Tongue (tissue), 2 donors: ENCODE measurements around the gene BAIAP2L2. TPM values are rescaled to one million over a fixed set of nuclear protein-coding genes. Genes with fewer than 3 reads are reported as not detected.

ENCODE experiments used
- DNase-seq: peaks from one replicate; pipeline ENCODE4 v3.0.0-alpha.2; 2015
- total RNA-seq: library from RNA; depleted of rRNA; stranded (reverse); fragments of >200 nt; gene quantifications from one replicate; pipeline ENCODE4 v1.2.3, GENCODE V29; 2014

The BAIAP2L2 gene
- total RNA-seq, 1 donor from 2014 or later = not detected

- no peak for DNase-seq
Measured at GRCh38 chr22:38068641-38069371, 41.7 kb downstream of the BAIAP2L2 start.

DNA sequence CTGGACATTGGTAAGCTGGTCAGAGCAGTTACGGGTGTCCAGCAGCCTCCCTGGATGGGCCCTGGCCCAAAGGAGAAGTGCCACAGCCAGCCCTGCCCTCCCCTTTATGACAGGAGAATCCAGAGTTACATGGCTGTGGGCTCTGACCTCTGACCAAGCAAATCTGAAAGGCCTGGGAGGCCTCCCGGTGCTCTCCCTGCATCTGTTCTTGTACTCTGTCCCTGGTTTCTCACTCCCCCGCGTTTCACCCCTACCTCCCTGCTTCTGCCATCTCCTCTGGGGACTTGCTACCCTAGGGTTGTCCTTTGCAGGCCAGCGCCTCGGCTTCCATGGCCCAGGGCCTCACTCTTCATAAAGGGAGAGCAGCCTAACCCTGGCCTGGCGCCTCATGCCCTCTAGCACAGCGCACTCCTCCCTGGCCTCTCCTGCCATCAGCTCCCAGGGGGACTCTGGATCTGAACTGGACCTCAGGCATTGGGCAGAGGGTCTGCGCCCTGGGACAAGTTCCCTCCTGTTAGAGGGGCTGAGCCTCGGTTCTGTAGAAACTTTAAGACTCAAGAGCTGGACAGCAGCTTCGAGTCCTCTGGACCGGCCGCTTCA, 42.6 kb downstream of the BAIAP2L2 start:
- no peak for DNase-seq

DNA sequence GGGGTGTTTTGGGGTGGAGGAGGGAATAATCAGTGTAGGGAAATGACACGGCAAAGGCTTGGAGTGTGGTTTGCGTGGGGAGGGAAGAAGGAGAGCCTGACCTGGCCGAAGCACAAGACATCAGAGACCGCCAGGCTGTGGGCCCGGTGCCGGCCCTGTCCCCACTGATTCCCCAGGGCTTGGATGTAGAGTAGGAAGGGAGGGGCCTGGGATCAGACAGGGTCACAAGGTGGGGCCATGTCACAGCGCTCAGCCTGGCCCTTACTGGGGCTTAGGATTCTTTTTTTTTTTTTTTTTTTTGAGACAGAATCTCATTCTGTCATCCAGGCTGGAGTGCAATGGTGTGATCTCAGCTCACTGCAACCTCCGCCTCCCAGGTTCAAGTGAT, 43.5 kb downstream of the BAIAP2L2 start:
- DNase-seq = no peak

- no peak for DNase-seq
Measured at GRCh38 chr22:38066381-38067027, 44.0 kb downstream of the BAIAP2L2 start.

DNA sequence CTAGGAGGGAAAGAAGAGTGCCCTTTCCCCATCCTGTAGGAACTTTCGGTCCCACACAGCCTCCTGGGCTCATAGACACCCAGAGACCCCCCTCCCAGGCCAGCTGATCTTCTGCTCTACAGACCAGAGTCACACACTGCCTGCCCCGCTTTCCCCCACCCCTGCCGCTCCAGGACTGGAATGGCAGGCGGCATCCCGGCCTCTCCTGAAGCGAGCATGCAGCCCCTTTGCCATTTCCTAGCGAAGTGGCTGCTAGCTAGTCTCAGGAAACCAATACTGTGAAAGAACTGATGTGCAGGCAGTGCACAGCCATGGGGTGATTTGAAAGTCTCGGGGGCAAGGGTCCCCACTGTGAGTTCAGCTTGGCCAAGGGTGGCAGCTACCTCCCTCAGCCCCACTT, 44.9 kb downstream of the BAIAP2L2 start:
- no peak for DNase-seq

DNA sequence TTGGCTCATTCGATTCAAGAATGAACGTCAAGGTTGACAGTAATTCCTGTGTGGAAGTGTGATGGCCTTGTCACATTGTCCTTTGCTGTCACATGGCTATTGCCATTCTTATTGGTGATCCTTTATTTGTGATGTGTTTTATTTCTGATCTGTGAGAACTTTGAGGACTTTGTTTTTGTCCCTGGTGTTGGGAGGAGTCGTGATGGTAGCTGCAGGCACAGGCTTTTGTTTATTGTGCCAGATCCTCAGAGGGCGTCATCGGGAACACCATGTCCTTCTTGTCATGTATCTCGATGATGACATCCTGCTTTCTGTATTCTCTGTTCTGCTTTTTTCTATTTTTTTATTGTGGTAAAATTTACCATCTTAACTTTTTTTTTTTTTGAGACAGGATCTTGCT, 47.7 kb downstream of the BAIAP2L2 start:
- DNase-seq = no peak

GRCh38 chr22:38056969-38057891, 53.3 kb downstream of the BAIAP2L2 start, which contains the start of gene PICK1:
Gene PICK1, plus strand, starts transcription at chr22:38057404. Its CDS starts 406 bp downstream, at chr22:38057810.
- peak; percentile 96 for DNase-seq

DNA sequence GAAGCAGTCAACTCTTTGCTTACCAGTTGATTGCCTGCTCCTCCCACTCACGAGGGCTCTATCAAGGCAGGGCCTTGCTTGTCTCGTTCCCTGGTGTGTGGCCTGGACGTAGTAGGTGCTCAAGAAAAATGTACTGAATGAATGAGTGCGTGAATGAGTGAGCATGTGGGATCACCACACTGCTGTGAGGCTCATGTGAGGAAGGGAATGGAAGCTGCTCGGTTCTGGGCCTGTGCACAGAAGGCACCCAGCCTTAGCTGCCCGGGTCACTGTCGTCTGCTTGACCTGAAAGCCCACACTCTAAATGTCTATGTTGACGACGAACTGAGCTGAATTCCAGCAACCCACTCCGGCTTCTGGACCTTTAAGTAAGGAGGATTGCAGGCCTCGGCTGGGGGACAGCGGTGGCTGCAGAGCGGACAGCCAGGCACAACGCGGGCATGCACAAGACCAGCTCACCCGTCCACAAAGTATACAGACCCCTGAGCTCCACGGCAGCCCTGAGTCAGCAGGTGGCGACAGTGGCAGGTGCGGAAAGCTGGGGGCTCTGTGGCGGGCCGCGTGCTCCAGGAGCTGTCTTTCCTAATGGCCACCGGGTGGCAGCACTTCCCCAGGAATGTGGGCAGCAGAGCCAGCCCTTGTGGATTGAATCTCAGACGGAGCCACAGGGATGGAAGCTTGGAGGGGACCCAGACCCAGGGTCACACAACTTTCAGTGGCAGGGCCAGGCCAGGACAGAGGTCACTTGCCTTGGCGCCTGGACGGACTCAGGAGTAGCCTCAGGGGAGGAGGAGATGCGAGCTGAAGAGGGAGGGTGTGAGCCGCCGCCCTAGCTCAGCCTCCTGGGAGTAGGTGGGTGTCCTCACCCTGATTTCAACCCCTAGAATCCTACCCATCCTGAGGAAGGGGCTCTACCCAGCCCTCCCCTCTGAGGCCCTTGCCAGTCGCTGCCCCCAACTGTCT, 58.3 kb downstream of the BAIAP2L2 start:
- peak; percentile 94 for DNase-seq

GRCh38 chr22:38051261-38051660, 59.2 kb downstream of the BAIAP2L2 start:
- no peak for DNase-seq

GRCh38 chr22:38050720-38051119, 59.8 kb downstream of the BAIAP2L2 start:
- no peak for DNase-seq

- no peak for DNase-seq
Measured at GRCh38 chr22:38049812-38050619, 60.5 kb downstream of the BAIAP2L2 start.

GRCh38 chr22:38046070-38046748, 64.3 kb downstream of the BAIAP2L2 start:
- DNase-seq = no peak

GRCh38 chr22:38043151-38044039, 67.1 kb downstream of the BAIAP2L2 start:
- DNase-seq = no peak

GRCh38 chr22:38042488-38042790, 68.0 kb downstream of the BAIAP2L2 start:
- no peak for DNase-seq

DNA sequence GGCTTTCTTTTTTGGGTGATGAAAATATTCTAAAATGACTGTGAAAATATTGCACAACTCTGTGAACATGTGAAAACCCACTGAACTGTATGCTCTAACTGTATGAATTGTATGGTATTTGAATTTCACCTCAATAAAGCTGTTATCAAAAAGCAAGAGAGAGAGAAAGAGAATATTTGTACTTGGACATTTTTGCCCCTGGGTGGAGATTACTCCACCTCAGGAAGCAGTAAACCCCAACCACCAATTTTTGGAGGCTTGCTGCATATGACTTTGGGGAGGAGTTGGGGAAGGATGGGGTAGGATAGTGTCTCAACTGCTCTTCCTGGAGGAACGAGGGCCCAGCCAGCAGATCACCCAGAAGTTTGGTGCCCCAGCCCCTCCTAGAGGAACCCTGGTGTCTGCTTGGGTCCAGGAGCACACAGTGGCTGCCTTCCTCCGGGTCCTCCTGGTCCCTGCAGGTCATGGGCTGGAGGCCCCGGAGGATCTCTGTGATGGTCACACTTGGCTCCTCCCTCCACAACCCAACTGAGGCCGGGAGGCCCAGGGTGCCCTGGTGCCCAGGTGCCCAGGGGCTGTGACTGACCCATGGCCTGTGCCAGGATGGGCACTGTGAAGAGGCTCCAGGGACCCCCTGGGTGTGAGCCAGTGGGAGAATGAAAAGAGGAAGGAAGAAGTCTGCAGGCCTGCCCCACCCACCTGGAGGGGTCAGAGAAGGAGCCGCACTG, 68.6 kb downstream of the BAIAP2L2 start:
- no peak for DNase-seq

GRCh38 chr22:38040953-38041759, 69.3 kb downstream of the BAIAP2L2 start:
- DNase-seq = no peak
